GM23248 (cell line): ENCODE results near the gene SLC34A1. TPM values are rescaled to one million over a fixed set of nuclear protein-coding genes. Genes with fewer than 3 reads are reported as not detected.
A peak's percentile ranks its signal among the peaks of the same experiment; 100 is the strongest.

Experiments used
- DNase-seq: peaks from one replicate; pipeline ENCODE4 v3.0.0-alpha.2; 2015
- H2AFZ ChIP-seq: fragments of 200-600 bp; sonication (generic); 2 replicates; pipeline ENCODE4 v1.6.1; 2016; ENCODE audit warnings: antibody characterized with exemption
- H3F3A ChIP-seq: fragments of 200-600 bp; sonication (generic); 2 replicates; pipeline ENCODE4 v1.6.1; 2016; ENCODE audit warnings: mild to moderate bottlenecking, antibody characterized with exemption, mixed run types; ENCODE audit not compliant: insufficient read depth
- H3K27ac ChIP-seq: fragments of 200-600 bp; sonication (generic); 2 replicates; pipeline ENCODE4 v1.5.1; 2016; ENCODE audit warnings: mild to moderate bottlenecking
- H3K27me3 ChIP-seq: fragments of 200-600 bp; sonication (generic); replicated peaks from 2 replicates; pipeline ENCODE4 v1.6.1; 2016; ENCODE audit warnings: mild to moderate bottlenecking; ENCODE audit not compliant: insufficient read depth
- H3K36me3 ChIP-seq: fragments of 200-600 bp; sonication (generic); 2 replicates; pipeline ENCODE4 v1.6.1; 2016; ENCODE audit warnings: low read depth, mild to moderate bottlenecking
- H3K4me1 ChIP-seq: fragments of 200-600 bp; sonication (generic); 2 replicates; pipeline ENCODE4 v1.6.1; 2016; ENCODE audit warnings: mild to moderate bottlenecking; ENCODE audit not compliant: insufficient read depth
- H3K4me2 ChIP-seq: fragments of 200-600 bp; sonication (generic); one replicate; pipeline ENCODE4 v1.6.1; 2016; ENCODE audit warnings: mild to moderate bottlenecking; ENCODE audit not compliant: unreplicated experiment
- H3K4me3 ChIP-seq: fragments of 200-600 bp; sonication (generic); 2 replicates; pipeline ENCODE4 v1.5.1; 2016; ENCODE audit warnings: mild to moderate bottlenecking
- H3K79me2 ChIP-seq: fragments of 200-600 bp; sonication (generic); 2 replicates; pipeline ENCODE4 v1.6.1; 2016; ENCODE audit warnings: mild to moderate bottlenecking; ENCODE audit not compliant: insufficient read depth
- H3K9ac ChIP-seq: fragments of 200-600 bp; sonication (generic); 2 replicates; pipeline ENCODE4 v1.6.1; 2016; ENCODE audit warnings: mild to moderate bottlenecking
- H3K9me2 ChIP-seq: fragments of 200-600 bp; sonication (generic); 2 replicates; pipeline ENCODE4 v1.6.1; 2016; ENCODE audit warnings: mixed run types, mild to moderate bottlenecking, moderate library complexity; ENCODE audit not compliant: insufficient read depth
- H3K9me3 ChIP-seq: fragments of 200-600 bp; sonication (generic); one replicate; pipeline ENCODE4 v1.6.1; 2017; ENCODE audit warnings: low read depth
- H4K20me1 ChIP-seq: fragments of 200-600 bp; sonication (generic); 2 replicates; pipeline ENCODE4 v1.6.0; 2016; ENCODE audit not compliant: insufficient read depth
- EZH2 ChIP-seq: fragments of 200-600 bp; sonication (generic); IDR thresholded peaks from 2 replicates; pipeline ENCODE4 v1.6.1; 2018; ENCODE audit warnings: antibody characterized with exemption, mild to moderate bottlenecking; ENCODE audit not compliant: insufficient read depth, poor library complexity, severe bottlenecking
- EZH2phosphoT487 ChIP-seq: fragments of 200-600 bp; sonication (generic); IDR thresholded peaks from 2 replicates; pipeline ENCODE4 v1.6.1; 2018; ENCODE audit warnings: antibody characterized with exemption, moderate library complexity, mild to moderate bottlenecking, low read depth; ENCODE audit not compliant: insufficient read depth
- WGBS, 2 experiments: methylation state at CpG; one replicate each; pipeline ENCODE4 v1.1.6; 2015 to 2017; ENCODE audit warnings: low lambda C conversion rate in 2 of 2, low coverage in 1 of 2; ENCODE audit errors: missing lambda C conversion rate in 2 of 2; 5-methylcytosine and 5-hydroxymethylcytosine counted together
- in situ Hi-C: fragments of 300-500 bp; cut with MboI; formaldehyde crosslinking; loops from 2 replicates; pipeline ENCODE4 v1.15.0; 2020
- polyA plus RNA-seq: library from polyadenylated mRNA; unstranded; fragments of >200 nt; fragmentation: Nextera tagmentation; extraction: Ambion mirVana; gene quantifications from 2 replicates; pipeline ENCODE4 v1.2.1, GENCODE V29; 2016
- total RNA-seq: library from RNA; depleted of rRNA; stranded (reverse); fragments of >200 nt; shearing (Covaris generic); gene quantifications from 2 replicates; pipeline ENCODE4 v1.2.3, GENCODE V29; 2014

Gene SLC34A1
- total and polyA plus RNA-seq, 2 experiments from 2014 or later, result not detected

GRCh38 chr5:177343777-177344176 is 40.5 kb upstream of the SLC34A1 start:
- H3K4me2 ChIP-seq, result no peak overlapping the region
- DNase-seq, result no peak
- H3K36me3 ChIP-seq, result no peaks in the 10 kb centered on the region; the same call in none of the 2 replicates
- H3K4me1 ChIP-seq, result no peaks in the 10 kb centered on the region
- no peak overlapping the region for H3K4me3 ChIP-seq
- in situ Hi-C loops, result no loop called here
- H3K9me2 ChIP-seq, result no peaks in the 10 kb centered on the region
- H3K27ac ChIP-seq, result no peak overlapping the region
- H3K79me2 ChIP-seq, result peaks cover 100% of the 10 kb centered on the region
- WGBS, 2 experiments, result 87 to 97% methylated on average over 6 of the region's 6 CpGs
- H3K9ac ChIP-seq, result no peak overlapping the region
- no peak overlapping the region for H2AFZ ChIP-seq
- H4K20me1 ChIP-seq, result no peaks in the 10 kb centered on the region
- H3K9me3 ChIP-seq, result no peaks in the 10 kb centered on the region
- no peaks in the 10 kb centered on the region for H3F3A ChIP-seq
- TF ChIP-seq EZH2 (no peak), EZH2phosphoT487 (no peak)
- H3K27me3 ChIP-seq, result no peaks in the 10 kb centered on the region

GRCh38 chr5:177344891-177345290 is 39.3 kb upstream of the SLC34A1 start:
- H3K79me2 ChIP-seq, result peaks cover 100% of the 10 kb centered on the region
- no peaks in the 10 kb centered on the region for H3K27me3 ChIP-seq
- H3K4me2 ChIP-seq, result no peak overlapping the region
- no peak overlapping the region for H3K9ac ChIP-seq
- in situ Hi-C loops, result no loop called here
- no peak overlapping the region for H3K27ac ChIP-seq
- H3K4me1 ChIP-seq, result peaks cover 8% of the 10 kb centered on the region; the same call in 1 of the 2 replicates
- no peak for DNase-seq
- H3F3A ChIP-seq, result no peaks in the 10 kb centered on the region
- no peaks in the 10 kb centered on the region for H3K9me2 ChIP-seq
- no peak overlapping the region for H2AFZ ChIP-seq
- TF ChIP-seq EZH2, result no peak
- no peak for TF ChIP-seq EZH2phosphoT487
- 98 to 100% methylated on average over 6 of the region's 6 CpGs for WGBS, 2 experiments
- no peaks in the 10 kb centered on the region; the same call in none of the 2 replicates for H3K36me3 ChIP-seq
- no peaks in the 10 kb centered on the region for H3K9me3 ChIP-seq
- H4K20me1 ChIP-seq, result no peaks in the 10 kb centered on the region
- H3K4me3 ChIP-seq, result no peak overlapping the region

GRCh38 chr5:177346820-177347219 is 37.4 kb upstream of the SLC34A1 start:
- no peak overlapping the region for H3K9ac ChIP-seq

GRCh38 chr5:177347699-177348098 is 36.5 kb upstream of the SLC34A1 start:
- Histone ChIP-seq H3K9me2 (no peaks in the 10 kb centered on the region), H3K36me3 (no peaks in the 10 kb centered on the region; the same call in none of the 2 replicates), H3K27me3 (no peaks in the 10 kb centered on the region), H2AFZ (no peak overlapping the region), H3F3A (no peaks in the 10 kb centered on the region), H3K4me3 (no peak overlapping the region), H3K4me1 (peaks cover 17% of the 10 kb centered on the region), H4K20me1 (no peaks in the 10 kb centered on the region), H3K79me2 (peaks cover 86% of the 10 kb centered on the region), H3K9me3 (no peaks in the 10 kb centered on the region), H3K9ac (no peak overlapping the region), H3K27ac (no peak overlapping the region), H3K4me2 (no peak overlapping the region)
- 79 to 83% methylated on average over 4 of the region's 4 CpGs for WGBS, 2 experiments
- no peak for DNase-seq
- in situ Hi-C loops, result no loop called here
- TF ChIP-seq EZH2phosphoT487 (no peak), EZH2 (no peak)

More at GRCh38 chr5:177346820-177347219, 37.4 kb upstream of the SLC34A1 start:
- in situ Hi-C loops, result no loop called here
- Histone ChIP-seq H3K79me2 (peaks cover 95% of the 10 kb centered on the region), H3K4me2 (no peak overlapping the region), H2AFZ (no peak overlapping the region), H3K36me3 (no peaks in the 10 kb centered on the region; the same call in none of the 2 replicates), H4K20me1 (no peaks in the 10 kb centered on the region), H3F3A (no peaks in the 10 kb centered on the region), H3K27ac (no peak overlapping the region), H3K27me3 (no peaks in the 10 kb centered on the region), H3K4me1 (peaks cover 17% of the 10 kb centered on the region), H3K9me2 (no peaks in the 10 kb centered on the region), H3K9me3 (no peaks in the 10 kb centered on the region), H3K4me3 (no peak overlapping the region)
- WGBS, 2 experiments, result 84 to 85% methylated on average over 4 of the region's 4 CpGs
- DNase-seq, result no peak
- TF ChIP-seq EZH2phosphoT487 (no peak), EZH2 (no peak)

- in situ Hi-C loops, result no loop called here
- H3K4me2 ChIP-seq, result no peak overlapping the region
These were observed 34.9 kb upstream of the SLC34A1 start for GRCh38 chr5:177349362-177349647.

More at GRCh38 chr5:177349362-177349647, 34.9 kb upstream of the SLC34A1 start:
- DNase-seq, result no peak
- Histone ChIP-seq H3K4me3 (0 out of 2 replicates have a peak overlapping the region, but pooled peaks have one; percentile 86), H2AFZ (no peak overlapping the region), H3K9ac (0 out of 2 replicates have a peak overlapping the region, but pooled peaks have one; percentile 90), H3K4me1 (peaks cover 17% of the 10 kb centered on the region), H3F3A (no peaks in the 10 kb centered on the region), H3K9me3 (no peaks in the 10 kb centered on the region), H3K27ac (no peak overlapping the region), H3K36me3 (no peaks in the 10 kb centered on the region; the same call in 1 of the 2 replicates), H3K27me3 (no peaks in the 10 kb centered on the region), H4K20me1 (no peaks in the 10 kb centered on the region), H3K79me2 (peaks cover 70% of the 10 kb centered on the region), H3K9me2 (no peaks in the 10 kb centered on the region)
- no peak for TF ChIP-seq EZH2phosphoT487
- no peak for TF ChIP-seq EZH2
- WGBS, 2 experiments, result 72 to 74% methylated on average over 3 of the region's 3 CpGs
